HUES6 (cell line): ENCODE data around the gene RPTOR.

Source experiments
- H3K27ac ChIP-seq: 2 replicates; pipeline ENCODE4 v1.7.0; 2013; ENCODE audit warnings: low read depth, mild to moderate bottlenecking, low read length, inconsistent platforms
- H3K27me3 ChIP-seq: 2 replicates; pipeline ENCODE4 v1.6.1; 2013; ENCODE audit warnings: low read length; ENCODE audit not compliant: control insufficient read depth, insufficient read depth
- H3K36me3 ChIP-seq: 2 replicates; pipeline ENCODE4 v1.6.1; 2013; ENCODE audit warnings: low read length; ENCODE audit not compliant: control insufficient read depth, insufficient read depth
- H3K4me1 ChIP-seq: 2 replicates; pipeline ENCODE4 v1.6.1; 2013; ENCODE audit warnings: low read length; ENCODE audit not compliant: control insufficient read depth, insufficient read depth
- H3K4me3 ChIP-seq: 2 replicates; pipeline ENCODE4 v1.5.1; 2013; ENCODE audit warnings: low read depth, low read length
- H3K9ac ChIP-seq: one replicate; pipeline ENCODE4 v1.6.1; 2013; ENCODE audit warnings: mild to moderate bottlenecking, low read length
- H3K9me3 ChIP-seq: 2 replicates; pipeline ENCODE4 v1.6.1; 2013; ENCODE audit warnings: low read depth, low read length; ENCODE audit not compliant: control insufficient read depth, insufficient read depth

RPTOR gene

DNA sequence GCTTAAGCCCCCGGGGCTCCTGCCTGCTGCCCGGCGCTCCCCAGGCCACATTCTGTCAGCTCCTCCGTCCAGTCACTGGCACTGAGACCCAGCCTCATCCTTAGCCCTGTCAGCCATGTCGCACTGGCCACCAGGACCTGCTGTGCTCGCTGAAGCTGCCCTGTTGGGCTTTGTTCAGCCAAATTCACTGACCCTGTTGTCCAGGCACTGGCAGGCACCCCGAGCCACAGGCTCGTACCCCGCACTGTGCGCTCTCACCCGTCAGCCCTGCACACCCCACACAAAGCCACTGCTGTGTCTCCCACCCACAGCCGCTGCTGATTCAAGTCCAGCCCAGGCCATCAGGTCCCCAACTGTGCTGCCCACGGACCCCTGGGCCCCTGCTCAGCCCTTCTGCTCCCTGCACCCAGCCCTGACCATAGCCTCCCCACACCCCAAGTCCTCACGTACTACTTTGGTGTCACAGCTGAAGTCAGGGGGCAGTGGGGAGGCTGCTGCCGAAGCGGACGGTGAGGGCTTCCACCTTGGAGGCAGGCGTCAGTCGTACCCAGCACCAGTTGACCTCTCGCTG is 315.5 kb downstream of the RPTOR start:
- Histone ChIP-seq H3K36me3 (peaks cover 4% of the 10 kb centered on the region; the same call in 1 of the 2 replicates), H3K9me3 (0 out of 2 replicates have a peak, but pooled peaks cover 4% of the 10 kb centered on the region), H3K4me1 (peaks cover 26% of the 10 kb centered on the region), H3K27me3 (no peaks in the 10 kb centered on the region), H3K9ac (no peak overlapping the region), H3K4me3 (no peak overlapping the region), H3K27ac (peak overlapping the region; percentile 51; the same call in 1 of the 2 replicates)

GRCh38 chr17:80860703-80861417 is 316.2 kb downstream of the RPTOR start:
- Histone ChIP-seq H3K36me3 (peaks cover 4% of the 10 kb centered on the region; the same call in 1 of the 2 replicates), H3K27ac (0 out of 2 replicates have a peak overlapping the region, but pooled peaks have one; percentile 51), H3K9me3 (0 out of 2 replicates have a peak, but pooled peaks cover 4% of the 10 kb centered on the region), H3K27me3 (no peaks in the 10 kb centered on the region), H3K9ac (no peak overlapping the region), H3K4me3 (no peak overlapping the region), H3K4me1 (peaks cover 26% of the 10 kb centered on the region)

DNA sequence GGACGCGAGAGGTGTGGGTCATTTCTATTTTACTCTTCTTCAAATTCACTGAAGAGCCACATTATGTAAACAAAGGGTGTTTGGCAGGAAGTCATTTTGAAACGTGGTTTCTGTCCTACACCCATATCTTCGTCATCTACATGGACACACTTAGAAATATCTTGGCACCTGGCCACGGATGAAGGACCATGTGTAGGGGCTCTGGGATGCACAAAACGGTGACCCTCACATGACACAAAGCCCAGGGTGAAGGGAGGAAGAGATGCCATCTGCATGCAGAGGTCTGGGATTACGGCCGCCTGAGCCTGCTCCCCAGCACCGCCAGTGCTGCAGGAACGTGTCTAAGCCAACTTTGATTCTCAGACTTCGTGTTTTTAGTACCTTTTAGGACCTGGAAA is 316.8 kb downstream of the RPTOR start:
- Histone ChIP-seq H3K27ac (no peak overlapping the region), H3K27me3 (no peaks in the 10 kb centered on the region), H3K4me3 (no peak overlapping the region), H3K9ac (no peak overlapping the region), H3K9me3 (0 out of 2 replicates have a peak, but pooled peaks cover 4% of the 10 kb centered on the region), H3K36me3 (peaks cover 4% of the 10 kb centered on the region; the same call in 1 of the 2 replicates), H3K4me1 (peaks cover 22% of the 10 kb centered on the region)

GRCh38 chr17:80861892-80862291 is 317.3 kb downstream of the RPTOR start:
- no peaks in the 10 kb centered on the region for H3K27me3 ChIP-seq
- 0 out of 2 replicates have a peak, but pooled peaks cover 4% of the 10 kb centered on the region for H3K9me3 ChIP-seq
- H3K36me3 ChIP-seq: peaks cover 4% of the 10 kb centered on the region; the same call in 1 of the 2 replicates
- peaks cover 20% of the 10 kb centered on the region for H3K4me1 ChIP-seq
- H3K27ac ChIP-seq: no peak overlapping the region
- no peak overlapping the region for H3K4me3 ChIP-seq
- no peak overlapping the region for H3K9ac ChIP-seq

DNA sequence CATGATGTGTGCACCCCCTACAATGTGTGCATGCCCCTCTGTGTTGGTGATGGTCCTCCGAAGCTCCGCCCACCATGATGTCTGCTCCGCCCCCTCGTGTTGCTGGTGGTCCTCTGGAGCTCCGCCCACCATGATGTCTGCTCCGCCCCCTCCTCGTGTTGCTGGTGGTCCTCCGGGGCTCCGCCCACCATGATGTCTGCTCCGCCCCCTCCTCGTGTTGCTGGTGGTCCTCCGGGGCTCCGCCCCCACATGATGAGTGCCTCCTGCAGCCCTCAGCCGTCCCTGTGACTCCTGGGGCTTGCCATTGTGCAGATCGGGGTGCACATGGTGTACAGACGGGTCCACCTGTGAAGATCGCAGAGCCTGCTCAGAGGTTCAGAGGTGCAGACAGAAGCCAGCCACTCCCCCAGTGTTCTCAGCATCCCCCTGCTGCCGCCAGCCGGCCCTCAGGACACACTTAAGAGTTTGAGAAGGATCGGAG is 317.9 kb downstream of the RPTOR start:
- no peak overlapping the region for H3K9ac ChIP-seq
- H3K36me3 ChIP-seq: peaks cover 4% of the 10 kb centered on the region; the same call in 1 of the 2 replicates

GRCh38 chr17:80862978-80863377 is 318.3 kb downstream of the RPTOR start:
- H3K4me1 ChIP-seq: peaks cover 18% of the 10 kb centered on the region
- H3K27ac ChIP-seq: no peak overlapping the region
- no peaks in the 10 kb centered on the region for H3K27me3 ChIP-seq
- H3K36me3 ChIP-seq: peaks cover 4% of the 10 kb centered on the region; the same call in 1 of the 2 replicates
- H3K9me3 ChIP-seq: 0 out of 2 replicates have a peak, but pooled peaks cover 4% of the 10 kb centered on the region
- no peak overlapping the region for H3K9ac ChIP-seq
- H3K4me3 ChIP-seq: no peak overlapping the region

More for the DNA sequence above, 317.9 kb downstream of the RPTOR start:
- 0 out of 2 replicates have a peak, but pooled peaks cover 4% of the 10 kb centered on the region for H3K9me3 ChIP-seq
- H3K27me3 ChIP-seq: no peaks in the 10 kb centered on the region
- H3K4me3 ChIP-seq: no peak overlapping the region
- H3K27ac ChIP-seq: no peak overlapping the region
- peaks cover 18% of the 10 kb centered on the region for H3K4me1 ChIP-seq

- Histone ChIP-seq H3K27me3 (no peaks in the 10 kb centered on the region), H3K36me3 (peaks cover 4% of the 10 kb centered on the region; the same call in 1 of the 2 replicates), H3K4me3 (no peak overlapping the region), H3K9ac (no peak overlapping the region), H3K27ac (no peak overlapping the region), H3K9me3 (0 out of 2 replicates have a peak, but pooled peaks cover 4% of the 10 kb centered on the region), H3K4me1 (peaks cover 18% of the 10 kb centered on the region)
Observed at GRCh38 chr17:80863626-80864025, 319.0 kb downstream of the RPTOR start.

DNA sequence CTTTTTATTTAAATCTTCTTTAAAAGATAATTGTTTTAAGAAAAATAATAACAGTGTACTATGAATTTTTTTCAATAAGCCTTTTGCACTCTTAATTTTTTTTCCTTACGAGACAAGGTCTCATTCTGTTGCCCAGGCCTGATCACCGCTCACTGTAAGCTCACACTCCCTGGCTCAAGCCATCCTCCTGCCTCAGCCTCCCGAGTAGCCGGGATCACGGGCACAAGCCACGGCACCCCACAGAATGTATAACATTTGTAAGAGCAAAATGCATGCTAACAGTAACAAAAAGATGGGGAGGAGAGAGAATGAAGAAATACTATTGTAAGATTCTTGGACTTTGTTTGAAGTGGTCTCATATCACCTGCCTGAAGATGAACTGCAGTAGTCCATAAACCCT is 320.1 kb downstream of the RPTOR start:
- no peaks in the 10 kb centered on the region for H3K27me3 ChIP-seq
- peaks cover 4% of the 10 kb centered on the region; the same call in 1 of the 2 replicates for H3K36me3 ChIP-seq
- peaks cover 10% of the 10 kb centered on the region for H3K4me1 ChIP-seq
- no peak overlapping the region for H3K9ac ChIP-seq
- H3K4me3 ChIP-seq: no peak overlapping the region
- 0 out of 2 replicates have a peak, but pooled peaks cover 4% of the 10 kb centered on the region for H3K9me3 ChIP-seq
- H3K27ac ChIP-seq: no peak overlapping the region

DNA sequence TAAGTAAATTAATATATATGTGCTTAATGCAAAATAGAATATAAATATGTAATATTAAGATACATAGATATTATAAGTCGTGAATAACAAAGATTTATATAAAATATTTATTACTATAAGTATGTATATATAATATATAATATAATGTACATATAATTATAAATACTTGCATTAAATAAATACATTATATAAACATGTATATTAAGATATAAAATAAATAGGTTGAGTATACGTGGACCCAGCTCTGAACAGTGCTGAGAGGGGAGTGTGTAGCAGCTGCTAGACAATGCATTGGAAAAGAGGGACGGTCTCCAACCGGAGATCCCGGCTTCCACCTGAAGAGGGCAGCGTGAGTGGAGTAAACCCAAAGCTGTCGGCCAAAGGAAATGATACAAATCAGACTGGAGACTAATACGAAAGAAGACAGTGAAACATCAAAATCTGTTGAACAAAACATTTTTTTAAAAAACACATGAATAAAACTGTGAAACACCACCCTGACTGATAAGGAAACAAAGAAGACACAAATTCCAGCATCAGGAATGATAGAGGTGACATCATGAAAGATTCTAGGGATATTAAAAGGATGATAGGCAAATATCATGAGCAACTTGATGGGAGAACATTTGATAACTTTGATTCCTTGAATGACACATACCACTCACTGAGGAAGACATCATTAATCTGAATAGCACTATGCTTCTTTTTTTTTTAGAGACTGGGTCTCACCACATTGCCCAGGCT is 321.6 kb downstream of the RPTOR start:
- 0 out of 2 replicates have a peak, but pooled peaks cover 4% of the 10 kb centered on the region for H3K9me3 ChIP-seq
- H3K36me3 ChIP-seq: peaks cover 4% of the 10 kb centered on the region; the same call in 1 of the 2 replicates
- no peak overlapping the region for H3K9ac ChIP-seq
- H3K27ac ChIP-seq: no peak overlapping the region
- H3K4me1 ChIP-seq: 0 out of 2 replicates have a peak, but pooled peaks cover 3% of the 10 kb centered on the region
- H3K27me3 ChIP-seq: no peaks in the 10 kb centered on the region
- H3K4me3 ChIP-seq: no peak overlapping the region

- Histone ChIP-seq H3K27ac (no peak overlapping the region), H3K36me3 (no peaks in the 10 kb centered on the region), H3K9me3 (0 out of 2 replicates have a peak, but pooled peaks cover 1% of the 10 kb centered on the region), H3K4me3 (no peak overlapping the region), H3K4me1 (peaks cover 12% of the 10 kb centered on the region), H3K27me3 (no peaks in the 10 kb centered on the region), H3K9ac (no peak overlapping the region)
Observed at GRCh38 chr17:80868022-80868609, 323.5 kb downstream of the RPTOR start.
